WTC11 (cell line): Measurements from ENCODE around the gene PDLIM5. TPM values are rescaled to one million over a fixed set of nuclear protein-coding genes. Genes with fewer than 3 reads are reported as not detected.

Experiments used
- ATAC-seq: fragments of 200-7000 bp; cut with Tn5 transposase; 2 replicates; pipeline ENCODE4 v1.10.0; 2021; ENCODE audit warnings: mild to moderate bottlenecking, moderate library complexity
- CTCF ChIA-PET: fragments of 300-600 bp; sonication (Branson Sonifier 250); formaldehyde crosslinking; loops from one replicate; lab custom pipeline; 2021; ENCODE audit warnings: antibody characterized with exemption; lab: Charles Lee
- POLR2A ChIA-PET: fragments of 350-600 bp; sonication (Branson Sonifier 250); formaldehyde crosslinking; loops from one replicate; lab custom pipeline; 2021; ENCODE audit warnings: antibody characterized with exemption; lab: Charles Lee
- DNase-seq: peaks from one replicate; pipeline ENCODE4 v3.0.0; 2021; ENCODE audit warnings: low spot score
- H3K27ac Mint-ChIP-seq: 2 replicates; pipeline ENCODE4 v1.8.0; 2021; ENCODE audit warnings: mixed read lengths
- H3K27me3 Mint-ChIP-seq: 2 replicates; pipeline ENCODE4 v1.8.0; 2021; ENCODE audit warnings: low read depth, mild to moderate bottlenecking, moderate library complexity, mixed read lengths
- H3K36me3 Mint-ChIP-seq: 2 replicates; pipeline ENCODE4 v1.8.0; 2021; ENCODE audit warnings: mixed read lengths
- H3K4me1 Mint-ChIP-seq: 2 replicates; pipeline ENCODE4 v1.8.0; 2022; ENCODE audit warnings: mixed read lengths
- H3K4me3 Mint-ChIP-seq: 2 replicates; pipeline ENCODE4 v1.8.0; 2021; ENCODE audit warnings: mild to moderate bottlenecking, moderate library complexity, mixed read lengths
- H3K9me3 Mint-ChIP-seq: 2 replicates; pipeline ENCODE4 v1.8.0; 2021; ENCODE audit warnings: mixed read lengths
- CREB1 ChIP-seq: sonication (generic); formaldehyde crosslinking; IDR thresholded peaks from 2 replicates; pipeline ENCODE4 v1.8.0; 2023; ENCODE audit warnings: mild to moderate bottlenecking, missing genetic modification reagents
- FOXK1 ChIP-seq: sonication (generic); formaldehyde crosslinking; IDR thresholded peaks from 2 replicates; pipeline ENCODE4 v1.8.0; 2022; ENCODE audit warnings: mild to moderate bottlenecking, moderate library complexity, missing genetic modification reagents
- MYBL2 ChIP-seq: sonication (generic); formaldehyde crosslinking; IDR thresholded peaks from 2 replicates; pipeline ENCODE4 v1.8.1; 2023; ENCODE audit warnings: mild to moderate bottlenecking, moderate library complexity, missing genetic modification reagents
- NFATC4 ChIP-seq: fragments of 250-450 bp; sonication (Bioruptor Pico); IDR thresholded peaks from 2 replicates; pipeline ENCODE4 v1.9.0; 2021; ENCODE audit warnings: mild to moderate bottlenecking
- RELA ChIP-seq: sonication (generic); formaldehyde crosslinking; IDR thresholded peaks from 2 replicates; pipeline ENCODE4 v1.8.1; 2022; ENCODE audit warnings: missing genetic modification reagents, mild to moderate bottlenecking, borderline replicate concordance
- RORB ChIP-seq: fragments of 250-450 bp; sonication (Bioruptor Pico); IDR thresholded peaks from 2 replicates; pipeline ENCODE4 v1.9.0; 2021; ENCODE audit warnings: mild to moderate bottlenecking
- ZBTB21 ChIP-seq: sonication (generic); formaldehyde crosslinking; IDR thresholded peaks from 2 replicates; pipeline ENCODE4 v1.8.1; 2023; ENCODE audit warnings: mild to moderate bottlenecking, missing genetic modification reagents, borderline replicate concordance
- total RNA-seq: library from RNA; stranded (reverse); gene quantifications from 3 replicates; pipeline ENCODE4 v1.2.3, GENCODE V29; 2021
- TF ChIP-seq, protein P1 (sequence below): sonication (generic); formaldehyde crosslinking; IDR thresholded peaks from 2 replicates; pipeline ENCODE4 v1.8.0; 2022; ENCODE audit warnings: mild to moderate bottlenecking, missing genetic modification reagents
- TF ChIP-seq, protein P2 (sequence below): sonication (generic); formaldehyde crosslinking; IDR thresholded peaks from 2 replicates; pipeline ENCODE4 v1.8.1; 2022; ENCODE audit warnings: low read depth, mild to moderate bottlenecking, moderate library complexity, missing genetic modification reagents, borderline replicate concordance
- TF ChIP-seq, protein P3 (sequence below): sonication (generic); formaldehyde crosslinking; IDR thresholded peaks from 2 replicates; pipeline ENCODE4 v1.8.1; 2023; ENCODE audit warnings: mild to moderate bottlenecking, moderate library complexity, missing genetic modification reagents
- TF ChIP-seq, protein P4 (sequence below): sonication (generic); formaldehyde crosslinking; IDR thresholded peaks from 2 replicates; pipeline ENCODE4 v1.8.0; 2022; ENCODE audit warnings: mild to moderate bottlenecking, missing genetic modification reagents
- TF ChIP-seq, protein P5 (sequence below): sonication (generic); formaldehyde crosslinking; IDR thresholded peaks from 2 replicates; pipeline ENCODE4 v1.8.1; 2022; ENCODE audit warnings: mild to moderate bottlenecking, moderate library complexity, missing genetic modification reagents
- TF ChIP-seq, protein P6 (sequence below): fragments of 200-600 bp; IDR thresholded peaks from 2 replicates; pipeline ENCODE4 v1.8.0; 2022; ENCODE audit warnings: antibody characterized with exemption
- TF ChIP-seq, protein P7 (sequence below): sonication (generic); formaldehyde crosslinking; IDR thresholded peaks from 2 replicates; pipeline ENCODE4 v1.8.1; 2023; ENCODE audit warnings: mild to moderate bottlenecking, missing genetic modification reagents

The PDLIM5 gene
- total RNA-seq, 1 experiment from 2014 or later, result 51.5 TPM

DNA sequence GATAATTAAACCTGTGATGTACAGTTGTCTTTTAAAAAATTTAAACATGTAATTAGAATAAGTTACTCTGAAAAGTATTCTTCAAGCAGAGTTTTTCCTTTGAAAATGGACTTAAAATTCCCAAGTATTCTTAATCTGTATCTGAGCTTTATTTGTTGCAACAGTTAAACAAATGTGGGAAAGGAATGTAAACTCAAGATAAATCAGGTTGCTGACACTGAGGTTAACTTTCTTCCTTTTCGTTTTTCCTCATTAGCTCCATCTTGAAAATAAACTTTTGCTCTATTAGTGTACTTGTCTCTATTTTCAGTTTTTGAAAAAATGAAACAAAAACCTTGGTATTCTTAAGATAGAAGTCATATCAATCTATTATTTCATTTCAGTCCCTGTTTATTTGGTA lies 161.5 kb downstream of the PDLIM5 start (continued):
- TF ChIP-seq, protein P1, sequence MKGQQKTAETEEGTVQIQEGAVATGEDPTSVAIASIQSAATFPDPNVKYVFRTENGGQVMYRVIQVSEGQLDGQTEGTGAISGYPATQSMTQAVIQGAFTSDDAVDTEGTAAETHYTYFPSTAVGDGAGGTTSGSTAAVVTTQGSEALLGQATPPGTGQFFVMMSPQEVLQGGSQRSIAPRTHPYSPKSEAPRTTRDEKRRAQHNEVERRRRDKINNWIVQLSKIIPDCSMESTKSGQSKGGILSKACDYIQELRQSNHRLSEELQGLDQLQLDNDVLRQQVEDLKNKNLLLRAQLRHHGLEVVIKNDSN (CRISPR knock-in tag), result no peak
- no peak for TF ChIP-seq MYBL2
- no peak for TF ChIP-seq RORB
- TF ChIP-seq RELA (CRISPR knock-in tag), result no peak
- TF ChIP-seq, protein P2, sequence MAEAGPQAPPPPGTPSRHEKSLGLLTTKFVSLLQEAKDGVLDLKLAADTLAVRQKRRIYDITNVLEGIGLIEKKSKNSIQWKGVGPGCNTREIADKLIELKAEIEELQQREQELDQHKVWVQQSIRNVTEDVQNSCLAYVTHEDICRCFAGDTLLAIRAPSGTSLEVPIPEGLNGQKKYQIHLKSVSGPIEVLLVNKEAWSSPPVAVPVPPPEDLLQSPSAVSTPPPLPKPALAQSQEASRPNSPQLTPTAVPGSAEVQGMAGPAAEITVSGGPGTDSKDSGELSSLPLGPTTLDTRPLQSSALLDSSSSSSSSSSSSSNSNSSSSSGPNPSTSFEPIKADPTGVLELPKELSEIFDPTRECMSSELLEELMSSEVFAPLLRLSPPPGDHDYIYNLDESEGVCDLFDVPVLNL (CRISPR knock-in tag), result no peak
- TF ChIP-seq, protein P3, sequence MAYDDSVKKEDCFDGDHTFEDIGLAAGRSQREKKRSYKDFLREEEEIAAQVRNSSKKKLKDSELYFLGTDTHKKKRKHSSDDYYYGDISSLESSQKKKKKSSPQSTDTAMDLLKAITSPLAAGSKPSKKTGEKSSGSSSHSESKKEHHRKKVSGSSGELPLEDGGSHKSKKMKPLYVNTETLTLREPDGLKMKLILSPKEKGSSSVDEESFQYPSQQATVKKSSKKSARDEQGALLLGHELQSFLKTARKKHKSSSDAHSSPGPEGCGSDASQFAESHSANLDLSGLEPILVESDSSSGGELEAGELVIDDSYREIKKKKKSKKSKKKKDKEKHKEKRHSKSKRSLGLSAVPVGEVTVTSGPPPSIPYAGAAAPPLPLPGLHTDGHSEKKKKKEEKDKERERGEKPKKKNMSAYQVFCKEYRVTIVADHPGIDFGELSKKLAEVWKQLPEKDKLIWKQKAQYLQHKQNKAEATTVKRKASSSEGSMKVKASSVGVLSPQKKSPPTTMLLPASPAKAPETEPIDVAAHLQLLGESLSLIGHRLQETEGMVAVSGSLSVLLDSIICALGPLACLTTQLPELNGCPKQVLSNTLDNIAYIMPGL (CRISPR knock-in tag), result no peak
- TF ChIP-seq FOXK1 (CRISPR knock-in tag), result no peak
- TF ChIP-seq, protein P4, sequence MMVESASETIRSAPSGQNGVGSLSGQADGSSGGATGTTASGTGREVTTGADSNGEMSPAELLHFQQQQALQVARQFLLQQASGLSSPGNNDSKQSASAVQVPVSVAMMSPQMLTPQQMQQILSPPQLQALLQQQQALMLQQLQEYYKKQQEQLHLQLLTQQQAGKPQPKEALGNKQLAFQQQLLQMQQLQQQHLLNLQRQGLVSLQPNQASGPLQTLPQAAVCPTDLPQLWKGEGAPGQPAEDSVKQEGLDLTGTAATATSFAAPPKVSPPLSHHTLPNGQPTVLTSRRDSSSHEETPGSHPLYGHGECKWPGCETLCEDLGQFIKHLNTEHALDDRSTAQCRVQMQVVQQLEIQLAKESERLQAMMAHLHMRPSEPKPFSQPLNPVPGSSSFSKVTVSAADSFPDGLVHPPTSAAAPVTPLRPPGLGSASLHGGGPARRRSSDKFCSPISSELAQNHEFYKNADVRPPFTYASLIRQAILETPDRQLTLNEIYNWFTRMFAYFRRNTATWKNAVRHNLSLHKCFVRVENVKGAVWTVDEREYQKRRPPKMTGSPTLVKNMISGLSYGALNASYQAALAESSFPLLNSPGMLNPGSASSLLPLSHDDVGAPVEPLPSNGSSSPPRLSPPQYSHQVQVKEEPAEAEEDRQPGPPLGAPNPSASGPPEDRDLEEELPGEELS (CRISPR knock-in tag), result no peak
- TF ChIP-seq, protein P5, sequence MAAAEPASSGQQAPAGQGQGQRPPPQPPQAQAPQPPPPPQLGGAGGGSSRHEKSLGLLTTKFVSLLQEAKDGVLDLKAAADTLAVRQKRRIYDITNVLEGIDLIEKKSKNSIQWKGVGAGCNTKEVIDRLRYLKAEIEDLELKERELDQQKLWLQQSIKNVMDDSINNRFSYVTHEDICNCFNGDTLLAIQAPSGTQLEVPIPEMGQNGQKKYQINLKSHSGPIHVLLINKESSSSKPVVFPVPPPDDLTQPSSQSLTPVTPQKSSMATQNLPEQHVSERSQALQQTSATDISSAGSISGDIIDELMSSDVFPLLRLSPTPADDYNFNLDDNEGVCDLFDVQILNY (CRISPR knock-in tag), result no peak

DNA sequence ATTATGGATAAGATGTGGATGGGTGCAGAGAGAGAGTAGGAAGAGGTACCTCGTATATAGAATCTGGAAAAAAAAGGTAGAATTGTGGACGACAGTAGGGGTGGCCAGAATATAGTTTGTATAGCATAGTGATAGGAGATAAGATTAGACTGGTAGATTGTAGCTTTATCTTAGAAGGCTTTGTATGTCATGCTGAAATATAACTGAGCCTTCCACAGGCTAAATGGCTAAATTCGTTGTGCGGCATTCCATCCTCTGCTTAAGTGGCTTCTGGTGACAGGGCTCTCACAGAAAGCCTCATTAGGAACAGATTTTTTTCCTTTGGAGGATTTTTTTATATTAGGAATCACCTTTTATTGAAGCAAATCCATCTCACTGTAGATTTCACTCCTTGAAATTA lies 163.7 kb downstream of the PDLIM5 start:
- no peaks in the 10 kb centered on the region for H3K27me3 Mint-ChIP-seq
- H3K4me1 Mint-ChIP-seq, result no peaks in the 10 kb centered on the region; the same call in 1 of the 2 replicates
- H3K4me3 Mint-ChIP-seq, result no peak overlapping the region
- H3K36me3 Mint-ChIP-seq, result no peaks in the 10 kb centered on the region
- ChIA-PET CTCF (no interaction called here), POLR2A (no interaction called here)
- no peak overlapping the region for H3K27ac Mint-ChIP-seq
- TF ChIP-seq, protein P2 (CRISPR knock-in tag), result no peak
- TF ChIP-seq CREB1 (CRISPR knock-in tag) (no peak), NFATC4 (CRISPR knock-in tag) (no peak), ZBTB21 (CRISPR knock-in tag) (no peak)
- TF ChIP-seq, protein P6, sequence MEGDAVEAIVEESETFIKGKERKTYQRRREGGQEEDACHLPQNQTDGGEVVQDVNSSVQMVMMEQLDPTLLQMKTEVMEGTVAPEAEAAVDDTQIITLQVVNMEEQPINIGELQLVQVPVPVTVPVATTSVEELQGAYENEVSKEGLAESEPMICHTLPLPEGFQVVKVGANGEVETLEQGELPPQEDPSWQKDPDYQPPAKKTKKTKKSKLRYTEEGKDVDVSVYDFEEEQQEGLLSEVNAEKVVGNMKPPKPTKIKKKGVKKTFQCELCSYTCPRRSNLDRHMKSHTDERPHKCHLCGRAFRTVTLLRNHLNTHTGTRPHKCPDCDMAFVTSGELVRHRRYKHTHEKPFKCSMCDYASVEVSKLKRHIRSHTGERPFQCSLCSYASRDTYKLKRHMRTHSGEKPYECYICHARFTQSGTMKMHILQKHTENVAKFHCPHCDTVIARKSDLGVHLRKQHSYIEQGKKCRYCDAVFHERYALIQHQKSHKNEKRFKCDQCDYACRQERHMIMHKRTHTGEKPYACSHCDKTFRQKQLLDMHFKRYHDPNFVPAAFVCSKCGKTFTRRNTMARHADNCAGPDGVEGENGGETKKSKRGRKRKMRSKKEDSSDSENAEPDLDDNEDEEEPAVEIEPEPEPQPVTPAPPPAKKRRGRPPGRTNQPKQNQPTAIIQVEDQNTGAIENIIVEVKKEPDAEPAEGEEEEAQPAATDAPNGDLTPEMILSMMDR, result no peak
- TF ChIP-seq, protein P7, sequence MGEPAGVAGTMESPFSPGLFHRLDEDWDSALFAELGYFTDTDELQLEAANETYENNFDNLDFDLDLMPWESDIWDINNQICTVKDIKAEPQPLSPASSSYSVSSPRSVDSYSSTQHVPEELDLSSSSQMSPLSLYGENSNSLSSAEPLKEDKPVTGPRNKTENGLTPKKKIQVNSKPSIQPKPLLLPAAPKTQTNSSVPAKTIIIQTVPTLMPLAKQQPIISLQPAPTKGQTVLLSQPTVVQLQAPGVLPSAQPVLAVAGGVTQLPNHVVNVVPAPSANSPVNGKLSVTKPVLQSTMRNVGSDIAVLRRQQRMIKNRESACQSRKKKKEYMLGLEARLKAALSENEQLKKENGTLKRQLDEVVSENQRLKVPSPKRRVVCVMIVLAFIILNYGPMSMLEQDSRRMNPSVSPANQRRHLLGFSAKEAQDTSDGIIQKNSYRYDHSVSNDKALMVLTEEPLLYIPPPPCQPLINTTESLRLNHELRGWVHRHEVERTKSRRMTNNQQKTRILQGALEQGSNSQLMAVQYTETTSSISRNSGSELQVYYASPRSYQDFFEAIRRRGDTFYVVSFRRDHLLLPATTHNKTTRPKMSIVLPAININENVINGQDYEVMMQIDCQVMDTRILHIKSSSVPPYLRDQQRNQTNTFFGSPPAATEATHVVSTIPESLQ (CRISPR knock-in tag), result no peak
- ATAC-seq, result no peak
- H3K9me3 Mint-ChIP-seq, result no peaks in the 10 kb centered on the region
- DNase-seq, result no peak
